OCI-LY7 (cell line): Measurements from ENCODE around the gene GPR32. TPM values are rescaled to one million over a fixed set of nuclear protein-coding genes. Genes with fewer than 3 reads are reported as not detected.

Experiments
- BruUV-seq: library from RNA; stranded (reverse); fragments of 400-500 nt; replicated peaks from 2 replicates; lab custom pipeline; 2021; lab: Mats Ljungman, UMichigan
- CTCF ChIA-PET: fragments of 300-600 bp; sonication (Branson Sonifier 250); formaldehyde crosslinking; loops from one replicate; lab custom pipeline; 2022; ENCODE audit warnings: antibody characterized with exemption; ENCODE audit not compliant: unreplicated experiment; lab: Charles Lee
- POLR2A ChIA-PET: fragments of 300-600 bp; sonication (Branson Sonifier 250); formaldehyde crosslinking; loops from one replicate; lab custom pipeline; 2022; ENCODE audit warnings: antibody characterized with exemption; lab: Charles Lee
- DNase-seq: peaks from one replicate; pipeline ENCODE4 v3.0.0-alpha.2; 2015; ENCODE audit warnings: low spot score
- H2AFZ ChIP-seq: fragments of 200-600 bp; sonication (generic), shearing (Covaris generic); 2 replicates; pipeline ENCODE4 v1.6.1; 2014; ENCODE audit warnings: mild to moderate bottlenecking, antibody characterized with exemption, low read length, moderate library complexity
- H3K27ac ChIP-seq: fragments of 200-600 bp; sonication (generic); 2 replicates; pipeline ENCODE4 v1.5.1; 2014; ENCODE audit warnings: mixed run types, low read depth, mild to moderate bottlenecking, moderate library complexity, low read length, inconsistent platforms; ENCODE audit not compliant: poor library complexity, severe bottlenecking
- H3K36me3 ChIP-seq: fragments of 200-600 bp; sonication (generic); 2 replicates; pipeline ENCODE4 v1.6.1; 2014; ENCODE audit warnings: mild to moderate bottlenecking, antibody characterized with exemption, low read length, moderate library complexity, mixed read lengths; ENCODE audit not compliant: insufficient read depth
- H3K4me1 ChIP-seq: fragments of 200-600 bp; sonication (generic); 2 replicates; pipeline ENCODE4 v1.5.1; 2014; ENCODE audit warnings: mild to moderate bottlenecking, low read length; ENCODE audit not compliant: insufficient read depth, poor library complexity, severe bottlenecking
- H3K4me2 ChIP-seq: fragments of 200-600 bp; sonication (generic); 2 replicates; pipeline ENCODE4 v1.6.1; 2014; ENCODE audit warnings: mild to moderate bottlenecking, low read length
- H3K4me3 ChIP-seq: fragments of 200-600 bp; sonication (generic); 2 replicates; pipeline ENCODE4 v1.5.1; 2014; ENCODE audit warnings: mild to moderate bottlenecking, low read depth, low read length; ENCODE audit not compliant: poor library complexity, severe bottlenecking
- H3K79me2 ChIP-seq: fragments of 200-600 bp; sonication (generic); 2 replicates; pipeline ENCODE4 v1.6.1; 2016; ENCODE audit warnings: low read depth, mild to moderate bottlenecking, low read length, moderate library complexity, mixed read lengths; ENCODE audit not compliant: insufficient read depth
- H3K9me2 ChIP-seq: fragments of 200-600 bp; sonication (generic); 2 replicates; pipeline ENCODE4 v1.6.1; 2016; ENCODE audit warnings: mild to moderate bottlenecking, low read length, mixed read lengths; ENCODE audit not compliant: insufficient read depth
- H3K9me3 ChIP-seq: fragments of 200-600 bp; sonication (generic); 2 replicates; pipeline ENCODE4 v1.6.1; 2014; ENCODE audit warnings: mild to moderate bottlenecking, mixed run types, low read length, mixed read lengths
- H4K20me1 ChIP-seq: fragments of 200-600 bp; sonication (generic); 2 replicates; pipeline ENCODE4 v1.6.1; 2014; ENCODE audit warnings: mild to moderate bottlenecking, antibody characterized with exemption, low read length, moderate library complexity, mixed read lengths; ENCODE audit not compliant: insufficient read depth
- EZH2phosphoT487 ChIP-seq: fragments of 200-600 bp; sonication (generic); IDR thresholded peaks from 2 replicates; pipeline ENCODE4 v1.6.1; 2018; ENCODE audit warnings: low read depth, borderline replicate concordance, mild to moderate bottlenecking, mixed run types, antibody characterized with exemption, low read length, moderate library complexity, mixed read lengths
- intact Hi-C: fragments of 100-400 bp; cut with micrococcal nuclease; formaldehyde crosslinking; loops from one replicate; pipeline ENCODE4 v1.10.0; 2022; ENCODE audit not compliant: unreplicated experiment
- small RNA-seq: library from RNA; depleted of rRNA; stranded (forward); fragments of <200 nt; gene quantifications from one replicate; pipeline ENCODE3, GENCODE V24; 2014
- total RNA-seq, 2 experiments: library from RNA; depleted of rRNA in 1 of 2; stranded (reverse); fragments of >200 nt in 1 of 2; shearing (Covaris generic) in 1 of 2; gene quantifications; 2 replicates each; pipeline ENCODE4 v1.2.3, GENCODE V29; 2014 to 2022
- TF ChIP-seq, protein P1 (sequence below): fragments of 200-600 bp; sonication (generic); conservative IDR thresholded peaks from 2 replicates; pipeline ENCODE4 v1.5.1; 2014; ENCODE audit warnings: mild to moderate bottlenecking, antibody characterized with exemption, low read length, moderate library complexity, mixed read lengths

The GPR32 gene
- total RNA-seq, 2 experiments from 2014 or later: not detected

DNA sequence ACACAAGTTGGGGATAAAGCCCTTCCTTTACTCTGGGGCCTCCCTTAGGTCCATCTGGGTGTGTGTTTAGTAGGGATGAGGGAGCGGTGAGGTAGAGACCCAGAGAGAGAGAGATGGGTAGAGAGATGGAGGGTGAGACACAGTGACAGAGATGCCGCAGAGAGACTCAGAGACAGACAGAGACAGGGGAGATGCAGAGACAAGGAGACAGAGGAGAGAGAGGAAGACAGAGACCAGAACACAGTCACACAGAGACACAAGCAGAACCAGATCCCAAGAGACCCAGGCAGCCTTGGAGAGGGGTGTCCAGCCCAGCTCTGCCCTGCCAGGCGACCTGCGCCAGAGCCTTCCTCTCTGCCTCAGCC is 51.0 kb downstream of the GPR32 start:
- intact Hi-C loops: no loop called here
- TF ChIP-seq EZH2phosphoT487: no peak
- TF ChIP-seq, protein P1, sequence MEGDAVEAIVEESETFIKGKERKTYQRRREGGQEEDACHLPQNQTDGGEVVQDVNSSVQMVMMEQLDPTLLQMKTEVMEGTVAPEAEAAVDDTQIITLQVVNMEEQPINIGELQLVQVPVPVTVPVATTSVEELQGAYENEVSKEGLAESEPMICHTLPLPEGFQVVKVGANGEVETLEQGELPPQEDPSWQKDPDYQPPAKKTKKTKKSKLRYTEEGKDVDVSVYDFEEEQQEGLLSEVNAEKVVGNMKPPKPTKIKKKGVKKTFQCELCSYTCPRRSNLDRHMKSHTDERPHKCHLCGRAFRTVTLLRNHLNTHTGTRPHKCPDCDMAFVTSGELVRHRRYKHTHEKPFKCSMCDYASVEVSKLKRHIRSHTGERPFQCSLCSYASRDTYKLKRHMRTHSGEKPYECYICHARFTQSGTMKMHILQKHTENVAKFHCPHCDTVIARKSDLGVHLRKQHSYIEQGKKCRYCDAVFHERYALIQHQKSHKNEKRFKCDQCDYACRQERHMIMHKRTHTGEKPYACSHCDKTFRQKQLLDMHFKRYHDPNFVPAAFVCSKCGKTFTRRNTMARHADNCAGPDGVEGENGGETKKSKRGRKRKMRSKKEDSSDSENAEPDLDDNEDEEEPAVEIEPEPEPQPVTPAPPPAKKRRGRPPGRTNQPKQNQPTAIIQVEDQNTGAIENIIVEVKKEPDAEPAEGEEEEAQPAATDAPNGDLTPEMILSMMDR: no peak

More for the DNA sequence above, 51.0 kb downstream of the GPR32 start:
- Histone ChIP-seq H3K9me3 (no peaks in the 10 kb centered on the region), H4K20me1 (no peaks in the 10 kb centered on the region), H3K4me2 (peak overlapping the region; percentile 44), H3K9me2 (no peaks in the 10 kb centered on the region), H2AFZ (no peak overlapping the region), H3K79me2 (no peaks in the 10 kb centered on the region), H3K4me3 (no peak overlapping the region), H3K36me3 (no peaks in the 10 kb centered on the region), H3K27ac (no peak overlapping the region), H3K4me1 (peaks cover 30% of the 10 kb centered on the region)
- no TSS peak for BruUV-seq
- ChIA-PET CTCF (no interaction called here), POLR2A (no interaction called here)
- DNase-seq: no peak

Small RNAs within 50 kb of the gene (small RNA-seq; reads per million reads assigned to genes)
- gene SNORD88A (372 reads per million, percentile 99 among the genes with 10 or more reads in this experiment), gene SNORD88B (not detected), gene SNORD88C (not detected)

Other genes with a start within 250 kb of the GPR32 start
- gene LRRC4B, start 202.0 kb upstream of the GPR32 start, total RNA-seq (2014; rRNA removed; shearing (Covaris generic)): not detected in 2 replicates
- 0.29 TPM in 1 of 2 replicates, not detected in the other for gene LRRC4B, start 202.0 kb upstream of the GPR32 start, total RNA-seq (2022)
- 0.16 TPM in 1 of 2 replicates, not detected in the other for gene SYT3, start 130.6 kb upstream of the GPR32 start, total RNA-seq (2014; rRNA removed; shearing (Covaris generic))
- gene SYT3, start 130.6 kb upstream of the GPR32 start, total RNA-seq (2022): 0.17 and 0.33 TPM in 2 replicates
- gene C19orf81, start 121.0 kb upstream of the GPR32 start, total RNA-seq (2014; rRNA removed; shearing (Covaris generic)): 15.2 and 20.0 TPM in 2 replicates
- 11.4 and 14.2 TPM in 2 replicates for gene C19orf81, start 121.0 kb upstream of the GPR32 start, total RNA-seq (2022)
- gene SHANK1, start 50.7 kb upstream of the GPR32 start, total RNA-seq (2014; rRNA removed; shearing (Covaris generic)): 0.03 TPM in 2 replicates
- 10.7 and 13.1 TPM in 2 replicates for gene SHANK1, start 50.7 kb upstream of the GPR32 start, total RNA-seq (2022)
- gene CLEC11A, start 47.1 kb upstream of the GPR32 start, total RNA-seq (2014; rRNA removed; shearing (Covaris generic)): 1.0 and 2.0 TPM in 2 replicates
- 4.2 and 4.5 TPM in 2 replicates for gene CLEC11A, start 47.1 kb upstream of the GPR32 start, total RNA-seq (2022)
- gene ACP4, start 20.0 kb downstream of the GPR32 start, total RNA-seq (2014; rRNA removed; shearing (Covaris generic)): not detected in 2 replicates
- not detected in 2 replicates for gene ACP4, start 20.0 kb downstream of the GPR32 start, total RNA-seq (2022)
- gene KLK1, start 53.3 kb downstream of the GPR32 start, total RNA-seq (2014; rRNA removed; shearing (Covaris generic)): not detected in 2 replicates
- 3.4 and 5.1 TPM in 2 replicates for gene KLK1, start 53.3 kb downstream of the GPR32 start, total RNA-seq (2022)
- gene KLK15, start 63.1 kb downstream of the GPR32 start, total RNA-seq (2014; rRNA removed; shearing (Covaris generic)): not detected in 2 replicates
- gene KLK15, start 63.1 kb downstream of the GPR32 start, total RNA-seq (2022): not detected in 2 replicates
- gene KLK3, start 84.5 kb downstream of the GPR32 start, total RNA-seq (2014; rRNA removed; shearing (Covaris generic)): not detected in 2 replicates
- gene KLK3, start 84.5 kb downstream of the GPR32 start, total RNA-seq (2022): not detected in 2 replicates
- not detected in 2 replicates for gene KLK2, start 103.0 kb downstream of the GPR32 start, total RNA-seq (2014; rRNA removed; shearing (Covaris generic))
- gene KLK2, start 103.0 kb downstream of the GPR32 start, total RNA-seq (2022): not detected in 2 replicates
- gene KLK4, start 140.9 kb downstream of the GPR32 start, total RNA-seq (2014; rRNA removed; shearing (Covaris generic)): not detected in 2 replicates
- not detected in 2 replicates for gene KLK4, start 140.9 kb downstream of the GPR32 start, total RNA-seq (2022)
- gene KLK5, start 182.6 kb downstream of the GPR32 start, total RNA-seq (2014; rRNA removed; shearing (Covaris generic)): not detected in 2 replicates
- not detected in 2 replicates for gene KLK5, start 182.6 kb downstream of the GPR32 start, total RNA-seq (2022)
- not detected in 2 replicates for gene KLK6, start 199.1 kb downstream of the GPR32 start, total RNA-seq (2014; rRNA removed; shearing (Covaris generic))
- not detected in 2 replicates for gene KLK6, start 199.1 kb downstream of the GPR32 start, total RNA-seq (2022)
- not detected in 2 replicates for gene KLK7, start 213.5 kb downstream of the GPR32 start, total RNA-seq (2014; rRNA removed; shearing (Covaris generic))
- not detected in 2 replicates for gene KLK7, start 213.5 kb downstream of the GPR32 start, total RNA-seq (2022)
- not detected in 2 replicates for gene KLK8, start 231.1 kb downstream of the GPR32 start, total RNA-seq (2014; rRNA removed; shearing (Covaris generic))
- gene KLK8, start 231.1 kb downstream of the GPR32 start, total RNA-seq (2022): not detected in 2 replicates
- not detected in 2 replicates for gene KLK10, start 249.2 kb downstream of the GPR32 start, total RNA-seq (2014; rRNA removed; shearing (Covaris generic))
- not detected in 2 replicates for gene KLK10, start 249.2 kb downstream of the GPR32 start, total RNA-seq (2022)